ENCODE measurements around the gene POP7.
"Not testable (repeated sequence)": the region's sequence is repeated elsewhere in the genome, so short reads cannot be mapped to it uniquely, and the experiment has no call there.

Gene POP7

DNA sequence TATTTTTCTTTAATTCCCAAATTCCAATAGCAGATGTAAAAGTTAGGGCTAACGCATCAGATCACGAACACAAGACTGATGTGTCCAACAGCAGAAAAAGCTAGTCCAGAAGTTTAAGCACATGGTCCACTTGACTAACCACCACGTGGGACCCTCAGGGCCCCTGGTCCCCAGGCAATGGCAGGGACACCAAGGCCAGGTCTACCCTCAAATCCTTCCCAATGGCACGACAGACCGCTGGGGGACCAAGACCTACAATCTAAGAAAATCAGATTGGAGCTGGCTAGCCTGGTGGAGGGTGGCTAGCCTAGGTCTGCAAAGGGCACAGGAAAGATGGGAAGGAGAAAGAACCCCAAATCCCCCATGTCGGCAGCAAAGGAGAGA, 13.4 kb upstream of the POP7 start:
- no peak for DNase-seq

DNA sequence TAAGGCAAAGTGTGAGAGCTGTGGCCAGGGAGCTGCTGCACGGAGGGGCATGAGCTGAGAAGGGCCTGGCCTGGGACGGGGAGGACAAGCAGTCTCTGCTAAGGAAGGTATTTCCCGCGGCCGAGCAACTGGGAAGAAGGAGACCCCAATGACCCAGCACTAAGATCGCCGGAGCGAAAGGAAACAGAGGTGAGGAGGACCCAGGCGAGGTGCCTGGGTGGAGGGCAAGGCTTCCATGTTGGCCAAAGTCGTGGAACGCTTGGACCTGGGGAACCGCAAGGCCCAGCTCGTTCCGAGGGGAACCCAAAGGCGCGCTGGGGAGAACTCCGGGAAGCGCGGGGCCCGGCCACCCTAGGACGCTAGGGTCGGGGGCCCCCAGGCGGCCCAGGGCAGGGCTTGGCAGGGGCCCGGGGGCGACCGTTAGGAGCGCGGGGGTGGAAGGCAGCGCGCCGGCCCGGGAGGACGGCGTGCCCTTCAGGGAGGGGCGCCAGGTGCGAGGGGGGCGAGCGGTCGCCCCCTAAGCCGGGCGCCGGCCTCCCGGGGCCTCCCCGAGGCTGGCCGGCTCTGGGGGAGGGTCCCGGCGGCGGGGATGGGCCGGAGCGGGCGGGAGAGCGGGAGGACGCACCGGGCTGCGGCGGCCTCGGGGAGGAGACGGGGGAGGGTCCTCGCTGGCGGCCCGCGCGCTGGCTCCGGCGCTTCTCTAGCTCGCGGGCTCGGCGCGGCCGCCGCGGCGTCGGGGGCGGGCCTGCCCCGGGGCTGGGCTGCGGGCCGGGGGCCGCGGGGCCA, 12.4 kb upstream of the POP7 start:
- DNase-seq = no peak

DNA sequence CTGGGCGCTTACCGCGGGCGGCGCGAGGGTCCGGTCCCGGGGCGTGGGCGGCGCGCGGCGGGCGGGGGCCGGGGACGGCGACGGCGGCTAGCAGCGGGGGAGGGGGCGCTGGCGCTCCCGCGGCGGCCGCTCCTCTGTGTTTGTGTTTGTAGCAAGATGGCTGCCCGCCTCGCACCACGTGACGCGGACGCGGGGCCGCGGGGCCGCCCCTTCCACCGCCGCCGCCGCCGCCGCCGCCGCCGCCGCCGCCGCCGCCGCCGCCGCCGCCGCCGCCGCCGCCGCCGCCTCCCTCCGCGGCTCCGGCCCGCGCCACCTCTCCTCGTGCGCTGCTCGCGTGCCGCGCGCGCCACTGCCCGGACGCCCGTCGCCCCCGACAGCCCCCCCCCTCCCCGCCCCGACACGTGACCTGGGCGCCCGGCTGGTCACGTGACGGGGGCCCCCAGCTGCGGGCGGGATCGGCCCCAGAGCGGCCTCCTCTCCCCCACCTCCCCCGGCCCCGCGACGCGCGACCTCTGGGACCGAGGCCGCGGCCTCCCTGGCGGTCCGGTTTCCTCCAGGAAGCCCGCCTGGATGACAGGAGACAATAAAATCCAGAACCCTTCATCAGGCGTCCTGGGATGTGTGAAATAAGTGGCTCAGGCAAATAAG, 11.7 kb upstream of the POP7 start, which contains the start of gene GIGYF1:
GIGYF1 (minus strand) TSS at position 153 of the 648 bp plus-strand sequence. CDS start 6,012 bp downstream, outside the sequence.
- peak; percentile 68 for DNase-seq

DNA sequence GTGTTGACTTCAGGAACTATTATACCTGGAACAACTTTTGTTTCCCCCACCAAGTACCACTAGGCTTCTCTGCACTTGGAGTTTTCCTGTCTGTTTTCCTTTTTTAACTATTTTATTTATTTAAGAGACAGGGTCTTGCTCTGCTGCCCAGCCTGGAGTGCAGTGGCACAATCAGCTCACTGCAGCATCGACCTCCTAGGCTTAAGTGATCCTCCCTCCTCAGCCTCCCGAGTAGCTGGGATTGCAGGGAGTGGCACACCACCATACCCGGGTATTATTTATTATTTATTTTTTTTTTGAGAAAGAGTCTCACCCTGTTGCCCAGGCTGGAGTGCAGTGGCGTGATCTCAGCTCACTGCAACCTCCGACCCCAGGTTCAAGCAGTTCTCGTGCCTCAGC, 9.8 kb upstream of the POP7 start:
- no peak for DNase-seq

DNA sequence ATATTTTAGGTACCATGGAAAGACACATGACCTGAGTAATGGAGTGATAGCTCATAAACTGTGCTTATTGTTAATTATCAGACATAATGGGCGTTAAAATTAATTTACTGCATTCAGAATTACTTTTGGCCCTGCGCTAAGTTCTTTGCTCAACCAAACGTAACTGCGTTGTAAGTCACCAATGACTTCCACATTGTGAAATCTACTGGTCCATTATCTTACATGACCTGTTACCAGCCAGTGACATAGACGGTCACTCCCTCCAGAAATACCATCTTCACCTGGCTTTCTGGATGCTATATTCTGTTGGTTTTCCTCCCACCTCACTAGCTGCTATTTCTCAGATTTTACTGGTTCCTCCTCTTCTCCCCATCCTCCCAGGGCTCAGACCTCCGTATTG, 6.9 kb upstream of the POP7 start:
- no peak for DNase-seq

DNA sequence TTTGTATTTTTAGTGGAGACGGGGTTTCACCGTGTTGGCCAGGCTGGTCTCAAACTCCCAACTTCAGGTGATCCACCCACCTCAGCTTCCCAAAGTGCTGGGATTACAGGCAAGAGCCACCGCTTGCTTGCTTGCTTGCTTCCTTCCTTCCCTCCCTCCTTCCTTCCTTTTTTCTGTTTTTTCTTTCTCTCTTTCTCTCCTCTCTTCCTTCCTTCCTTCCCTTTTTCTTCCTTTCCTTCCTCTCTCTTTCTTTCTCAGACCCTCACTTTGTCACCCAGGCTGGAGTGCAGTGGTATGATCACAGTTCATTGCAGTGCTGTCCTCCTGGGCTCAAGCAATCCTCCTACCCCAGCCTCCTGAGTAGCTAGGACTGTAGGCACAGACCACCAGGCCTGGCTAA, 4.8 kb upstream of the POP7 start:
- DNase-seq = not testable (repeated sequence)

DNA sequence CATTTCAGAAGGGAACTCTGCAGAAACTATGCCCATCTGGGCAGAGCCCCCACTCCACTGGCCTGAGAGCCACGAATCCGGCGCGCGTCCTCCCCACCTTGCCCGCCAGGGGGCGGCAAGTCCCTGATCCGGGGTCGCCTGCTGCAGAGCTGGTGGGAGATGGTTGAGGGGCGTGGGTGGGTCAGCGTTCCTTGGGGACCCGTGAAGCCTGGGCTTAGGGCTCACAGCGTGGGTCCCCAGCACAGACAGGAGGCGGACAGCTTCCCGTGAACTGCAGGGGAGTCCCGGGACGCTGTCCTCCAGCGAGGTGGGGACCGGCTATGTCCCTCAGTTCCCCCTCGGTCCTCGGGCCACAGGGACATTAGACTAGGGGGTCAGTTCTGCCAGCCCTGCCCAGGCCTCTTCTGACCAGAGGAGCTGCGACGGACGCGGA, 585 bp upstream of the POP7 start:
- peak; percentile 75 for DNase-seq

DNA sequence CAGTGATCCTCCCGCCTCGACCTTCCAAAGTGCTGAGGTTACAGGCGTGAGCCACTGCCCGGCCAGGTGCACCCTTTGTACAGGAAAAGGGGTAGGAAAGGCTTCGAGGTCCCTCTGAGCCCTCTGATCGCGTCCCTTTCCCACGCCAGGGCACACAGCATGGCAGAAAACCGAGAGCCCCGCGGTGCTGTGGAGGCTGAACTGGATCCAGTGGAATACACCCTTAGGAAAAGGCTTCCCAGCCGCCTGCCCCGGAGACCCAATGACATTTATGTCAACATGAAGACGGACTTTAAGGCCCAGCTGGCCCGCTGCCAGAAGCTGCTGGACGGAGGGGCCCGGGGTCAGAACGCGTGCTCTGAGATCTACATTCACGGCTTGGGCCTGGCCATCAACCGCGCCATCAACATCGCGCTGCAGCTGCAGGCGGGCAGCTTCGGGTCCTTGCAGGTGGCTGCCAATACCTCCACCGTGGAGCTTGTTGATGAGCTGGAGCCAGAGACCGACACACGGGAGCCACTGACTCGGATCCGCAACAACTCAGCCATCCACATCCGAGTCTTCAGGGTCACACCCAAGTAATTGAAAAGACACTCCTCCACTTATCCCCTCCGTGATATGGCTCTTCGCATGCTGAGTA, 871 bp downstream of the POP7 start:
- no peak for DNase-seq

DNA sequence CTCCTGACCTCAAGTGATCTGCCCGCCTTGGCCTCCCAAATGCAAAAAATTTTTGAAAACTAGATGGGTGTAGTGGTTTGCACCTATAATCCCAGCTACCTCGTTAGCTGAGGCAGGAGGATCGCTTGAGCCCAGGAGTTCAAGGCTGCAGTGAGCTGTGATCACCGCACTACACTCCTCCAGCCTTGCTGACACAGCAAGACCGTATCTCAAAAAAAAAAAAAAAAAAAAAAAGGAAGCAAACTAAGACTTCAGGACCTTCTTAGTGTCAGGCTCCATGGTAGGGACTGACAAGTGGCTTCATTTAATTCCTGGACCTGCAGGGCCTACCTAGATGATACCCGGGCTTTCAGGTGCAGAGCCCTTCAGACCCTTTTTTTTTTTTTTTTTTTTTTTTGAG, 2.5 kb downstream of the POP7 start:
- no peak for DNase-seq

DNA sequence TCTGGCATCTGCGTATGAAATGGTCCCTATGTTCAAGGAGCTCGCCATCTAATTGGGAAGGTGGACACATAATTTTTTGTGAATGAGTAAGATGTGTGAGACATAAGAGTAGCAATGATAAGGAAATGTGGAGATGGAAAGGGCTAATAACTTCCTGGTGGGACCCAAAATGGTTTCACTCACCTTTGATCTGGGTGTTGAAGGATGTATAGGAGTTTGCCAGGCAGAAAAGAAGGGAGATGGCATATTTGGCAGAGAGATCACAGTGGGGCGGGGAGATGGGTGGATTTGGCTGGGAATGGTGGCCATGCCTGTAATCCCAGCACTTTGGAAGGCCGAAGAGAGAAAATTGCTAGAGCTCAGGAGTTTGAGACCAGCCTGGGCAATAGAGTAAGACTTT, 4.5 kb downstream of the POP7 start:
- DNase-seq = no peak

DNA sequence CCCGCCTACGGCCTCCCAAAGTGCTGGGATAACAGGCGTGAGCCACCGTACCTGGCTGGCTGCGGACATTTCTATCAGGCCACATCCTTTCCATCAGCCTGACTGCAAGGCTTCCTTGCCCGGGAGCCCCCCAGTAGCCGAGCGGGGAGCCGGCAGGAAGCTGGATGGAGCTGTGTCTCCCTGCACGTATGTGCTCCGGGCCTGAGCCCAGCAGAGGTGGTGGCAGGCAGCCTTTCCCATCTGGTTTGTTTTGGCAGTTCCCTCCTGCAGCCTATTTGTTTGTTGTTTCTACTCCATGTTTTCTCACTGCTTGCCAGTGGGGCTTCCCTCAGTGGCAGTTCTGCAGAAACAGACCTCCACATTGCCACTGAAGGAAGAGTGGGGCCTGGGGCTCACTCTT, 5.4 kb downstream of the POP7 start:
- no peak for DNase-seq

DNA sequence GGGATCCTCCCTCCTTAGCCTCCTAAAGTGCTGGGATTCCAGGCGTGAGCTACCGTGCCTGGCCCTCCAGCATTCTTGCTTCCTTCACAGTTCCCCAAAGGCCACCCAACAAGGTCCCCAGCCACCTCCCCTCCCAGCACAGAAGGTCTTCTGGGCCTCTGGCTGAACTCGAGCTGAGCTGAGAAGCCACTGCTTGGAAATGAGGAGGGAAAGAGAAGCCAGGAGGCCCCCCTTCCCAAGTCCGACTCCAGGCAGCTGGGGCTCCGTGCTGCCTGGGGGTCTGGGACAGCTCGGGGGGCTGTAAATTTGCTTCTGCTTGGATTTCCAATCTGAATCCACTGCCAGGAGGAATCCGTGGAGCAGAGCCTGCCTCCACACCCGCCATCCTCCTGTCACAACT, 8.8 kb downstream of the POP7 start:
- DNase-seq = no peak

DNA sequence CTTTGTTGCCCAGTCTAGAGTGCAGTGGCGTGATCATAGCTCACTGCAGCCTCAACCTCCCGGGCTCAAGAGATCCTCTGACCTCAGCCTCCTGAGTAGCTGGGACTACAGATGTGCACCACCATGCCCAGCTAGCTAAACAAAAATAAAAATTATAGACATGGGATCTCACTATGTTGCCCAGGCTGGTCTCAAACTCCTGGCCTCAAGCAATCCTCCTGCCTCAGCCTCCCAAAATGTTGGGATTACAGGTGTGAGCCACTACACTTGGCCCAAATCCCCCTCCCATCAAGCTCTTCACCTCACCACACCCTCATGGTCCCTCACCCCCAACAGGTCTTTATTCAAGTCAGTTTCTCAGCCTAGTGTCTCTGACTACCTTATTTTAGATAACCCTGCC, 11.2 kb downstream of the POP7 start:
- not testable (repeated sequence) for DNase-seq

DNA sequence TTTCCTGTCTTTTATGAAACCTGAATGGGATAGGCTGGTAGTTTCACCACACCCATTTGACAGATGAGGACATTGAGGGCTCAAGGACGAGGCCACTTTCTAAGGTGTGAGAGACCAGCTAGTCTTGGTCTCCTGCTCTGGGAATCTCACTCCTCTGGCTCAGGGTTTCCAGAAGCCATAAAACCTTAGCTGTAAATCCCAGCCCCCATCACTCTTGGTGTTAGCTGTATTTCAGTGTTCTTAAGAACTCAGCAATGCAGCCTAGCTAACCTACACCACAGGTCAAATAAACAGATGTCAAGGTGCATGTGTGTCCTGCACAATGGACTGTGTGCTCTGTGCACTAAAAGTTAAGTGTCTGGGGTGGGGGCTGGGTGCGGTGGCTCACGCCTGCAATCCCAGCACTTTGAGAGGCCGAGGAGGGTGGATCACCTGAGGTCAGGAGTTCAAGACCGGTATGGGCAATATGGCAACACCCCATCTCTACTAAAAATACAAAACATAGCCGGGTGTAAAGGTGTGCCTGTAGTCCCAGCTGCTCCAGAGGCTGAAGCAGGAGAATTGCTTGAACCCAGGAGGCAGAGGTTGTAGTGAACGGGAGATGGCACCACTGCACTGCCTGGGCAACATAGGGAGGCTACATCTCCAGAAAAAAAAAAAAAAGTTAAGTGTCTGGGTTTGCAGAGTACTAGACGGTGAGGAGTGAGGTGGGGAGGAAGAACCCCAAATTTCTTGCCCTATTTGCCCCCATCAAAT, 13.8 kb downstream of the POP7 start:
- no peak for DNase-seq

DNA sequence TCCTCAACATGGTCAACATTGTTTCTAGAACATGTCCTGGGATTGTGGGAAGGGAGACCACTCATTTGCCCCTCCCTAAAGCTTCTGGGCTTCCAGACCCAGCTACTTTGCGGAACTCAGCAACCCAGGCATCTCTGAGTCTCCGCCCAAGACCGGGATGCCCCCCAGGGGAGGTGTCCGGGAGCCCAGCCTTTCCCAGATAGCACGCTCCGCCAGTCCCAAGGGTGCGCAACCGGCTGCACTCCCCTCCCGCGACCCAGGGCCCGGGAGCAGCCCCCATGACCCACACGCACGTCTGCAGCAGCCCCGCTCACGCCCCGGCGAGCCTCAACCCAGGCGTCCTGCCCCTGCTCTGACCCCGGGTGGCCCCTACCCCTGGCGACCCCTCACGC, 14.4 kb downstream of the POP7 start, which contains the start of gene EPO:
EPO (plus strand) TSS at position 190 of the 392 bp plus-strand sequence. CDS start 513 bp downstream, outside the sequence.
- DNase-seq = no peak

DNA sequence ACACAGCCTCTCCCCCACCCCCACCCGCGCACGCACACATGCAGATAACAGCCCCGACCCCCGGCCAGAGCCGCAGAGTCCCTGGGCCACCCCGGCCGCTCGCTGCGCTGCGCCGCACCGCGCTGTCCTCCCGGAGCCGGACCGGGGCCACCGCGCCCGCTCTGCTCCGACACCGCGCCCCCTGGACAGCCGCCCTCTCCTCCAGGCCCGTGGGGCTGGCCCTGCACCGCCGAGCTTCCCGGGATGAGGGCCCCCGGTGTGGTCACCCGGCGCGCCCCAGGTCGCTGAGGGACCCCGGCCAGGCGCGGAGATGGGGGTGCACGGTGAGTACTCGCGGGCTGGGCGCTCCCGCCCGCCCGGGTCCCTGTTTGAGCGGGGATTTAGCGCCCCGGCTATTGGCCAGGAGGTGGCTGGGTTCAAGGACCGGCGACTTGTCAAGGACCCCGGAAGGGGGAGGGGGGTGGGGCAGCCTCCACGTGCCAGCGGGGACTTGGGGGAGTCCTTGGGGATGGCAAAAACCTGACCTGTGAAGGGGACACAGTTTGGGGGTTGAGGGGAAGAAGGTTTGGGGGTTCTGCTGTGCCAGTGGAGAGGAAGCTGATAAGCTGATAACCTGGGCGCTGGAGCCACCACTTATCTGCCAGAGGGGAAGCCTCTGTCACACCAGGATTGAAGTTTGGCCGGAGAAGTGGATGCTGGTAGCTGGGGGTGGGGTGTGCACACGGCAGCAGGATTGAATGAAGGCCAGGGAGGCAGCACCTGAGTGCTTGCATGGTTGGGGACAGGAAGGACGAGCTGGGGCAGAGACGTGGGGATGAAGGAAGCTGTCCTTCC, 15.0 kb downstream of the POP7 start:
- DNase-seq = no peak

DNA sequence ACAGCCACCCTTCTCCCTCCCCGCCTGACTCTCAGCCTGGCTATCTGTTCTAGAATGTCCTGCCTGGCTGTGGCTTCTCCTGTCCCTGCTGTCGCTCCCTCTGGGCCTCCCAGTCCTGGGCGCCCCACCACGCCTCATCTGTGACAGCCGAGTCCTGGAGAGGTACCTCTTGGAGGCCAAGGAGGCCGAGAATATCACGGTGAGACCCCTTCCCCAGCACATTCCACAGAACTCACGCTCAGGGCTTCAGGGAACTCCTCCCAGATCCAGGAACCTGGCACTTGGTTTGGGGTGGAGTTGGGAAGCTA, 15.5 kb downstream of the POP7 start:
- DNase-seq = no peak

DNA sequence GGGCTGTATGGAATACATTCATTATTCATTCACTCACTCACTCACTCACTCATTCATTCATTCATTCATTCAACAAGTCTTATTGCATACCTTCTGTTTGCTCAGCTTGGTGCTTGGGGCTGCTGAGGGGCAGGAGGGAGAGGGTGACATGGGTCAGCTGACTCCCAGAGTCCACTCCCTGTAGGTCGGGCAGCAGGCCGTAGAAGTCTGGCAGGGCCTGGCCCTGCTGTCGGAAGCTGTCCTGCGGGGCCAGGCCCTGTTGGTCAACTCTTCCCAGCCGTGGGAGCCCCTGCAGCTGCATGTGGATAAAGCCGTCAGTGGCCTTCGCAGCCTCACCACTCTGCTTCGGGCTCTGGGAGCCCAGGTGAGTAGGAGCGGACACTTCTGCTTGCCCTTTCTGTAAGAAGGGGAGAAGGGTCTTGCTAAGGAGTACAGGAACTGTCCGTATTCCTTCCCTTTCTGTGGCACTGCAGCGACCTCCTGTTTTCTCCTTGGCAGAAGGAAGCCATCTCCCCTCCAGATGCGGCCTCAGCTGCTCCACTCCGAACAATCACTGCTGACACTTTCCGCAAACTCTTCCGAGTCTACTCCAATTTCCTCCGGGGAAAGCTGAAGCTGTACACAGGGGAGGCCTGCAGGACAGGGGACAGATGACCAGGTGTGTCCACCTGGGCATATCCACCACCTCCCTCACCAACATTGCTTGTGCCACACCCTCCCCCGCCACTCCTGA, 16.7 kb downstream of the POP7 start:
- no peak for DNase-seq

DNA sequence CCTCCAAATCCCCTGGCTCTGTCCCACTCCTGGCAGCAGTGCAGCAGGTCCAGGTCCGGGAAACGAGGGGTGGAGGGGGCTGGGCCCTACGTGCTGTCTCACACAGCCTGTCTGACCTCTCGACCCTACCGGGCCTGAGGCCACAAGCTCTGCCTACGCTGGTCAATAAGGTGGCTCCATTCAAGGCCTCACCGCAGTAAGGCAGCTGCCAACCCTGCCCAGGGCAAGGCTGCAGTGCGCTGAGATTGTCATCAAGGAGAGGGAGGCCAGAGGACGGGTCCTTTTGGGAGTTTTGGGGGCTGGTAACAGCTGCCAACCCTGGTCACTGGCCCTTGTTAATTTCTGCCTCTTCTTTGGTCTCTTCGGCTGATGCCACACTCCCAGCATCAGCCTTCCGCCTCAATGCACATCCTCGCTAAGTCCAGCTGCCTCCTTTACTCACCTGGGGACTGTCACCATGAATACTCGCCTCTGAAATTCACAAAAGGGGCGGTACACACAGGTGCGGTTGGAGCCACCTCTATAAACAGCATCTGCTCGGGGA, 17.9 kb downstream of the POP7 start:
- no peak for DNase-seq

DNA sequence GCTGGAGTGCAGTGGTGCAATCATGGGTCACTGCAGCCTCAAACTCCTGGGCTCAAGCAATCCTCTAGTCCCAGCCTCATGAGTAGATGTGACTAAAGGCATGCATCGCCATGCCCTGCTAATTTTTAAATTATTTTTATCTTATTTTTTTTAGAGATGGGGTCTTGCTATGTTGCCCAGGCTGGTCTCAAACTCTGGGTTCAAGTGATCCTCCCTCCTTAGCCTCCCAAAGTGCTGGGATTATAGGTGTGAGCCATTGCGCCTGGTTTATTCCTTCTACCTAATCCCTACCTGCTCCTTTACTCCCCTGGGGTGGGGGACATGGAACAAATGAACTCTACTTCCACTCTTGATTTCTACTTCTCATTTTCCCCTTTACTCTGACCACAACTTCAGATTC, 18.4 kb downstream of the POP7 start:
- DNase-seq = not testable (repeated sequence)
